ENCODE data around the gene TAL1. TPM values are rescaled to one million over a fixed set of nuclear protein-coding genes. Genes with fewer than 3 reads are reported as not detected.

The TAL1 gene
- total and polyA plus RNA-seq, 10 of the 15 experiments (the other 5 are each of a cell fraction or from before 2014, with no cell fraction given), result 0.05 TPM; not detected in 9

DNA sequence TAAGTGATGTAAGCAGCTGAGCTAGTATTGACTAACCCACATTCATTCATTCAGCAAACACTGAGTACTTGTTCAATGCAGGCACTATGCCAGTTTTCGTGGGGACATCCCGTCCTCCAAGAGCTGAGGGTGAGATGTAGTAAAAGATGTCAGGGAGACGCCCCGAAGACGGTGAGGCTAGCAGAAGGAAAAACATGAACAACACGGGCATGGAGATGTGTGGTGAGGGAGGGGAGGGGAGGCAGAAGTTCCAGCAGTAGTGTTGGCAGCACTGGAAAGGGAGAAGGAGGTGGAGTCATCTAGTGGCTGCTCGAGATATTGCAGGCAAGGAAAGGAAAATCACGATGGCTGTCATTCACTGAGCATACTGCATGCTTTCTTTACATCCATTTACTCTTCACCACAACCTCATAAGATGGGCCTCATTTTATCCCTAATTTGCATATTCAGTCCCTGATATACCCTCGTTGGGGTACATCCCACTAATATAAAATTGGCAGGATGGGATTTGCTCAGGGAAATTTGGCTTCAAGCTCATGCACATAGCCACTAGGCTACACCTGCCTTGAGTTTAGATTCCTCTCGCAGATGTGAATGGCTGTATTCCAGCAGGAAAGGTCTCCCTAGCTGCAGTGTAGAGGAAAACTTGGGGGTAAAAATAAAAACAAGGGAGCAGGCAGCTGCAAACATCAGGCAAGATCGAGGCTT lies 56.6 kb downstream of the TAL1 start:
- FAIRE-seq (peak; percentile 70), ATAC-seq (peak; percentile 67), DNase-seq (ENCODE audit: low read depth, low spot score) (no peak)
- Histone ChIP-seq H3K4me1 (ENCODE audit: control insufficient read depth, insufficient read depth, low read length) (peaks cover 3% of the 10 kb centered on the region; the same call in 1 of the 2 replicates), H3K9me3 (replicated peaks; ENCODE audit: control insufficient read depth, insufficient read depth, low read length) (no peaks in the 10 kb centered on the region), H2AFZ (ENCODE audit: control insufficient read depth, low read depth, low read length) (no peak overlapping the region), H3K27ac (ENCODE audit: control insufficient read depth, insufficient read depth) (no peak overlapping the region), H3K4me3 (no peak overlapping the region), H3K79me2 (ENCODE audit: control insufficient read depth, insufficient read depth, low read length) (no peaks in the 10 kb centered on the region), H3K36me3 (ENCODE audit: control insufficient read depth in 2 of 2, insufficient read depth in 2 of 2, low read length in 1 of 2) (no peaks in the 10 kb centered on the region), H3K4me2 (ENCODE audit: control insufficient read depth, insufficient read depth) (no peak overlapping the region), H3K27me3 (replicated peaks in 1 of 2; ENCODE audit: control insufficient read depth in 2 of 2, insufficient read depth in 2 of 2, low read length in 1 of 2) (no peaks in the 10 kb centered on the region), H3K9ac (ENCODE audit: control insufficient read depth, insufficient read depth, low read length) (no peak overlapping the region), H4K20me1 (ENCODE audit: control insufficient read depth, insufficient read depth) (no peaks in the 10 kb centered on the region)
- ChIA-PET POLR2A (no interaction called here), CTCF (interaction anchor here (0.6 to 2.7 kb wide), 10 partner anchors 17 to 729 kb away, joined by 3 to 11 read pairs (median 3); no protein-coding TSS in a partner anchor), SMC1A (ENCODE audit: uncharacterized antibody, unreplicated experiment) (interaction anchor here (1.1 kb wide), 1 partner anchor 87 kb away, joined by 4 read pairs; no protein-coding TSS in a partner anchor), RAD21 (ENCODE audit: unreplicated experiment) (no interaction called here)
- in situ Hi-C loops (cut with MboI) (no loop called here), intact Hi-C loops (cut with micrococcal nuclease; ENCODE audit: unreplicated experiment) (loop anchor here (10.0 kb wide), 2 partner anchors 259 to 311 kb away; partner anchors contain the start of gene FOXD2)
- no peak for TF ChIP-seq GATAD2B (conservative IDR thresholded peaks at IDR 0.05; ENCODE audit: low read depth)
- TF ChIP-seq YY1 (IDR thresholded peaks at IDR 0.05; ENCODE audit: low read depth, low read length), result 0 out of 2 replicates have a peak, but pooled peaks have one; percentile 46
- no peak for TF ChIP-seq NR2C1 (IDR thresholded peaks at IDR 0.05)
- TF ChIP-seq RAD21 (IDR thresholded peaks at IDR 0.05; ENCODE audit: insufficient read depth, low read depth, low read length), result peak; percentile 47
- TF ChIP-seq NFXL1 (IDR thresholded peaks at IDR 0.05; ENCODE audit: borderline replicate concordance), result no peak
- no peak for TF ChIP-seq LARP7 (IDR thresholded peaks at IDR 0.05)
- TF ChIP-seq CTCF (IDR thresholded peaks at IDR 0.05 in 2 of 3, conservative IDR thresholded peaks at IDR 0.05 in 1 of 3; ENCODE audit: control insufficient read depth in 2 of 3, extremely low read depth in 1 of 3, insufficient read depth in 1 of 3, low read depth in 3 of 3, low read length in 3 of 3), result peak; percentile 92 to 98 (median 98); a peak in 5 of 6 replicates
- 0 out of 2 replicates have a peak, but pooled peaks have one; percentile 25 for TF ChIP-seq CHD2 (IDR thresholded peaks at IDR 0.05; ENCODE audit: borderline replicate concordance, low read depth, low read length)
- TF ChIP-seq SP1 (IDR thresholded peaks at IDR 0.05; ENCODE audit: low read depth, low read length), result no peak
- no peak for TF ChIP-seq DPF2 (IDR thresholded peaks at IDR 0.05)
- TF ChIP-seq SMC3 (IDR thresholded peaks at IDR 0.05; ENCODE audit: borderline replicate concordance, low read length), result peak; percentile 62; the same call in 1 of the 2 replicates
- peak; percentile 81 for TF ChIP-seq PKNOX1 (IDR thresholded peaks at IDR 0.05)
- no peak for TF ChIP-seq IKZF1 (conservative IDR thresholded peaks at IDR 0.05)
- no peak for TF ChIP-seq REST (IDR thresholded peaks at IDR 0.05; ENCODE audit: low read depth, low read length)
- 12% methylated on average over 11 of the region's 11 CpGs for WGBS (ENCODE audit: insufficient coverage, insufficient replicate concordance, low lambda C conversion rate, missing lambda C conversion rate)
- no TSS peak for BruUV-seq (replicated peaks)

Data from GM12878 (cell line).